ENCODE measurements around the gene PURA.
A peak's percentile ranks its signal among the peaks of the same experiment; 100 is the strongest.

Gene PURA

DNA sequence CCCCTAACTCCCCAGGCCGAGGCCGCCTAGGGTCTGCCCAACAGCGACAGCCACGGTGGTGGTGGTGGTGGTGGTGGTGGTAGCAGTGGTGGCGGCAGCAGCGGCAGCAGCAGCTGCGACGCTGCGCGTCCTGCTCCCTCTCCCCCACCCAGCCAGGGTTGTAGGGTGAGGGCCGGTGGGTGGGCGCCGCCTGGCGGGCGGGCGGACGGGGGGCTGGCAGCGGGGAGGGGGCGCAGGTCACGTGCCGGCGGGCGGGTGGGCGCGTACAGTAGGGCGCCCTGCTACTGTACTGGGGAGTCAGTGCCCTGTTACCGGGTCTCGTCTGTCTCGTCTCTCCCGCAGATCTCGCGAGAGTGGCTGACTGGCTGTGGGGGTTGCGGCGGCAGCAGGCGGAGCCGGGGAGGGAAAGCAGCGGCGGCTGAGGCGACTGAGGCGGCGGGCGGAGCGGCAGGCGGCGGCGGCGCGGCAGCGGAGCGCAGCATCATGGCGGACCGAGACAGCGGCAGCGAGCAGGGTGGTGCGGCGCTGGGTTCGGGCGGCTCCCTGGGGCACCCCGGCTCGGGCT, at the start of gene PURA:
PURA (plus strand) TSS at position 411 of the 565 bp plus-strand sequence; CDS start at position 484, 73 bp downstream.
- TF ChIP-seq, protein P1, sequence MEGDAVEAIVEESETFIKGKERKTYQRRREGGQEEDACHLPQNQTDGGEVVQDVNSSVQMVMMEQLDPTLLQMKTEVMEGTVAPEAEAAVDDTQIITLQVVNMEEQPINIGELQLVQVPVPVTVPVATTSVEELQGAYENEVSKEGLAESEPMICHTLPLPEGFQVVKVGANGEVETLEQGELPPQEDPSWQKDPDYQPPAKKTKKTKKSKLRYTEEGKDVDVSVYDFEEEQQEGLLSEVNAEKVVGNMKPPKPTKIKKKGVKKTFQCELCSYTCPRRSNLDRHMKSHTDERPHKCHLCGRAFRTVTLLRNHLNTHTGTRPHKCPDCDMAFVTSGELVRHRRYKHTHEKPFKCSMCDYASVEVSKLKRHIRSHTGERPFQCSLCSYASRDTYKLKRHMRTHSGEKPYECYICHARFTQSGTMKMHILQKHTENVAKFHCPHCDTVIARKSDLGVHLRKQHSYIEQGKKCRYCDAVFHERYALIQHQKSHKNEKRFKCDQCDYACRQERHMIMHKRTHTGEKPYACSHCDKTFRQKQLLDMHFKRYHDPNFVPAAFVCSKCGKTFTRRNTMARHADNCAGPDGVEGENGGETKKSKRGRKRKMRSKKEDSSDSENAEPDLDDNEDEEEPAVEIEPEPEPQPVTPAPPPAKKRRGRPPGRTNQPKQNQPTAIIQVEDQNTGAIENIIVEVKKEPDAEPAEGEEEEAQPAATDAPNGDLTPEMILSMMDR (IDR thresholded peaks at IDR 0.05; ENCODE audit: low read depth, low read length): no peak
- peak; percentile 91 for DNase-seq (ENCODE audit: low read depth, low spot score)
- in situ Hi-C loops (cut with HindIII; ENCODE audit: low sequenced_read_pairs): no loop called here
- peak within 1 kb of the TSS; percentile 61 for H3K4me3 ChIP-seq (ENCODE audit: low read depth, low read length)

DNA sequence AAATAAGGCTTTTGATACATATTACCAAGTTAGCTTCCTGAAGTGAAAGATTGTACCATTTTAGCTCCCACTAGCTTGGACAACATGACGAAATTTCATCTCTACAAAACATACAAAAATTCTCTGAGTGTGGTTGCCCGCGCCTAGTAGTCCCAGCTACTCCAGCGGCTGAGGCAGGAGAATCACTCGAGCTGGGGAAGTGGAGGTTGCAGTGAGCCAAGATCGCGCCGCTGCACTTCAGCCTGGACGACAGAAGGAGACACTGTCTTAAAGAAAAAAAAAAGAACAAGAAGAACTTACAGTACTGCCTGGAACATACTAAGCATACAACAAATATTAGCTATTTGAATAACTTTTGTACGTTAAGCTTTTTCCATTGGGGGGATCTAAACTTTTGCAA, 41.1 kb upstream of the PURA start:
- DNase-seq (ENCODE audit: low read depth, low spot score): no peak
- in situ Hi-C loops (cut with HindIII; ENCODE audit: low sequenced_read_pairs): loop anchor here (25.0 kb wide), 1 partner anchor 89 kb away; no protein-coding TSS in a partner anchor
- no peak overlapping the region for H3K4me3 ChIP-seq (ENCODE audit: low read depth, low read length)
- TF ChIP-seq, protein P1 (IDR thresholded peaks at IDR 0.05; ENCODE audit: low read depth, low read length): no peak

DNA sequence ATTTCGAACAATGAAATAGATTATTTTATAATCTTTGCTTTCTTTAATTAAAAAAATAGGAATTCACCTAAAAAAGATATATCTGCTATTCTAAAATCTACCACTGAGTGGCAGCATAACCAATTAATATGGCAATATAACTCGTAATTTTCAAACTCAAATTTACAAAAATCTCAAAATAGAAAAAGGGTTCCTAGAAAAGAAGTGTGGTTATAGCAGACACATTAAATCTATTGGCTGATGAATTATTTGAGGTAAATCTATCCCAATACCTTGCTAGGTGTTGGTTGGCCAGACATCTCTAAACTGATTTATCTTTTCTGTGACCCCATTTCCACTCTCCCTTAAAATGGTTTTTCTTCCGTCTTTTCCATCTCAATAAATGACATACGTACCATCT, 40.6 kb upstream of the PURA start:
- peak; percentile 20 for DNase-seq (ENCODE audit: low read depth, low spot score)
- no peak overlapping the region for H3K4me3 ChIP-seq (ENCODE audit: low read depth, low read length)
- TF ChIP-seq, protein P1 (IDR thresholded peaks at IDR 0.05; ENCODE audit: low read depth, low read length): peak; percentile 35
- in situ Hi-C loops (cut with HindIII; ENCODE audit: low sequenced_read_pairs): loop anchor here (25.0 kb wide), 1 partner anchor 89 kb away; no protein-coding TSS in a partner anchor

DNA sequence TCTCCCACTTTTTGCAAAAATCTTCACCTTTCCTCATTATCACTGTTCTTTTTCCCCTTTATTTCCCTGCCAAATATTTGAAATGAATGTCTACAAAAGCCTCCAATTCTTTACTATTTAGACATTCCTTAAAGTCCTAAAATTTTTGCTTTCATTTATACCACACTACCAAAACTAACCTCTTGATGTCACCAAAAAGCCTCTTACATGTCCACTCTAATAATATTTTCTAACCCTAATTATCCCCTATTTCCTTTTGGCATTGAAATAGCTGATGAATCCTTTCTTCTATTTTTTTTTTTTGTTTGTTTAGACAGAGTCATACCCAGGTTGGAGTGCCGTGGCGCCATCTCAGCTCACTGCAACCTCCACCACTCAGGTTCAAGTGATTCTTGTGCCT, 38.5 kb upstream of the PURA start:
- no peak overlapping the region for H3K4me3 ChIP-seq (ENCODE audit: low read depth, low read length)
- DNase-seq (ENCODE audit: low read depth, low spot score): no peak
- TF ChIP-seq, protein P1 (IDR thresholded peaks at IDR 0.05; ENCODE audit: low read depth, low read length): no peak
- in situ Hi-C loops (cut with HindIII; ENCODE audit: low sequenced_read_pairs): no loop called here

DNA sequence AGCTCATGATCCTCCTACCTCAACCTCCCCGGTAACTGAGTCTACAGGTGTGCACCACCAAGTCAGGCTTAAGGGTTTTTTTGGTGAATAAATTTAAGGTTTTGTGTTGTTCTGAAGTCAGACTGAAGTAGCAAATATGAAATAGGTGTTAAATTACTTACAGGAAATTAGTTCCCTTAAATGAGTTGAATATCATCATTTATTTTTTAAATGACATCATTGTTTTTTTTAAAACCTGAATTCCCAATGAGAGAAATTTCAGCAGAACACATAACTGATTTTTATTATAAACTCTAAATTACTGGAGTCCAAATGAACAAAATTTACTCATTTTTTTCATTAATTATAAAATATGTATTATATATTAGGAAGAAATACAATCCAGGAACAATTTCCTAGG, 37.8 kb upstream of the PURA start:
- H3K4me3 ChIP-seq (ENCODE audit: low read depth, low read length): no peak overlapping the region
- in situ Hi-C loops (cut with HindIII; ENCODE audit: low sequenced_read_pairs): no loop called here
- DNase-seq (ENCODE audit: low read depth, low spot score): no peak
- TF ChIP-seq, protein P1 (IDR thresholded peaks at IDR 0.05; ENCODE audit: low read depth, low read length): no peak

DNA sequence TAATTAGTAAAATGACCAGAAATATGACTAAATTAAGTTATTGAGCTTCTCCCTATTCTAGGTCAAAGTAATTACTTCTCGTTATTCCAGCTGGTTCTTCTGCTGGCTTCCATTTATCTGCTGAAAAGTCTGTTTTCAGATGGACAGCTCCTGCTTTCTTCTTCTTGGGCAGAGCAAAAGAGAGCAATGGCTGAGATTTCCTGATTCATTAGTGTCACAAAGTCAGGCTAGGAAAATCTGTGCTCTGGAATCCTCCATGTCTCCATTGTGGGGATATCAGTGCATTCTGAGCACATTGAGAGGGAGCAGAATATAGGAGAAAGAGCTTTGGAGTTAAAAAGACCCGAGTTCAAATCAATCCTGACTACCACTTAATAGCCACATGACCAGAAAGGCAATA, 37.1 kb upstream of the PURA start:
- in situ Hi-C loops (cut with HindIII; ENCODE audit: low sequenced_read_pairs): no loop called here
- TF ChIP-seq, protein P1 (IDR thresholded peaks at IDR 0.05; ENCODE audit: low read depth, low read length): no peak
- H3K4me3 ChIP-seq (ENCODE audit: low read depth, low read length): no peak overlapping the region
- DNase-seq (ENCODE audit: low read depth, low spot score): no peak

Data from astrocyte of the spinal cord (primary cell).